ENCODE data around the gene IRX3.
"Not testable (repeated sequence)": the region's sequence is repeated elsewhere in the genome, so short reads cannot be mapped to it uniquely, and the experiment has no call there.

Gene IRX3

GRCh38 chr16:54269461-54269860, 17.1 kb downstream of the IRX3 start:
- Histone ChIP-seq H3K36me3 (ENCODE audit: control insufficient read depth, insufficient read depth, low read length) (no peaks in the 10 kb centered on the region), H3K4me3 (ENCODE audit: low read depth, low read length) (no peak overlapping the region), H3K27ac (ENCODE audit: low read depth, low read length) (no peak overlapping the region), H3K9me3 (ENCODE audit: control insufficient read depth, insufficient read depth, low read length) (no peaks in the 10 kb centered on the region), H3K9ac (ENCODE audit: low read depth, low read length) (no peak overlapping the region), H3K27me3 (ENCODE audit: control insufficient read depth, insufficient read depth, low read length) (no peaks in the 10 kb centered on the region), H3K4me1 (ENCODE audit: control insufficient read depth, insufficient read depth, low read length) (no peaks in the 10 kb centered on the region)

GRCh38 chr16:54268766-54269165, 17.8 kb downstream of the IRX3 start:
- Histone ChIP-seq H3K9ac (ENCODE audit: low read depth, low read length) (no peak overlapping the region), H3K4me3 (ENCODE audit: low read depth, low read length) (no peak overlapping the region), H3K9me3 (ENCODE audit: control insufficient read depth, insufficient read depth, low read length) (no peaks in the 10 kb centered on the region), H3K27ac (ENCODE audit: low read depth, low read length) (no peak overlapping the region), H3K36me3 (ENCODE audit: control insufficient read depth, insufficient read depth, low read length) (no peaks in the 10 kb centered on the region), H3K27me3 (ENCODE audit: control insufficient read depth, insufficient read depth, low read length) (no peaks in the 10 kb centered on the region), H3K4me1 (ENCODE audit: control insufficient read depth, insufficient read depth, low read length) (no peaks in the 10 kb centered on the region)

GRCh38 chr16:54268340-54268739, 18.2 kb downstream of the IRX3 start:
- Histone ChIP-seq H3K4me1 (ENCODE audit: control insufficient read depth, insufficient read depth, low read length) (no peaks in the 10 kb centered on the region), H3K27me3 (ENCODE audit: control insufficient read depth, insufficient read depth, low read length) (no peaks in the 10 kb centered on the region), H3K36me3 (ENCODE audit: control insufficient read depth, insufficient read depth, low read length) (no peaks in the 10 kb centered on the region), H3K9me3 (ENCODE audit: control insufficient read depth, insufficient read depth, low read length) (no peaks in the 10 kb centered on the region), H3K9ac (ENCODE audit: low read depth, low read length) (no peak overlapping the region), H3K4me3 (ENCODE audit: low read depth, low read length) (no peak overlapping the region), H3K27ac (ENCODE audit: low read depth, low read length) (no peak overlapping the region)

- no peaks in the 10 kb centered on the region for H3K9me3 ChIP-seq (ENCODE audit: control insufficient read depth, insufficient read depth, low read length)
- no peaks in the 10 kb centered on the region for H3K36me3 ChIP-seq (ENCODE audit: control insufficient read depth, insufficient read depth, low read length)
- H3K4me1 ChIP-seq (ENCODE audit: control insufficient read depth, insufficient read depth, low read length): no peaks in the 10 kb centered on the region
- no peak overlapping the region for H3K27ac ChIP-seq (ENCODE audit: low read depth, low read length)
- H3K27me3 ChIP-seq (ENCODE audit: control insufficient read depth, insufficient read depth, low read length): no peaks in the 10 kb centered on the region
- H3K4me3 ChIP-seq (ENCODE audit: low read depth, low read length): no peak overlapping the region
- H3K9ac ChIP-seq (ENCODE audit: low read depth, low read length): no peak overlapping the region
Measured at GRCh38 chr16:54266363-54266955, 20.1 kb downstream of the IRX3 start.

- H3K9me3 ChIP-seq (ENCODE audit: control insufficient read depth, insufficient read depth, low read length): no peaks in the 10 kb centered on the region
- no peak overlapping the region for H3K27ac ChIP-seq (ENCODE audit: low read depth, low read length)
- no peaks in the 10 kb centered on the region for H3K4me1 ChIP-seq (ENCODE audit: control insufficient read depth, insufficient read depth, low read length)
- H3K9ac ChIP-seq (ENCODE audit: low read depth, low read length): no peak overlapping the region
- no peaks in the 10 kb centered on the region for H3K36me3 ChIP-seq (ENCODE audit: control insufficient read depth, insufficient read depth, low read length)
- no peak overlapping the region for H3K4me3 ChIP-seq (ENCODE audit: low read depth, low read length)
- H3K27me3 ChIP-seq (ENCODE audit: control insufficient read depth, insufficient read depth, low read length): no peaks in the 10 kb centered on the region
Measured at GRCh38 chr16:54265575-54266107, 20.9 kb downstream of the IRX3 start.

GRCh38 chr16:54253118-54253517, 33.5 kb downstream of the IRX3 start:
- Histone ChIP-seq H3K9ac (ENCODE audit: low read depth, low read length) (no peak overlapping the region), H3K4me3 (ENCODE audit: low read depth, low read length) (no peak overlapping the region), H3K36me3 (ENCODE audit: control insufficient read depth, insufficient read depth, low read length) (no peaks in the 10 kb centered on the region), H3K27ac (ENCODE audit: low read depth, low read length) (no peak overlapping the region), H3K9me3 (ENCODE audit: control insufficient read depth, insufficient read depth, low read length) (no peaks in the 10 kb centered on the region), H3K27me3 (ENCODE audit: control insufficient read depth, insufficient read depth, low read length) (no peaks in the 10 kb centered on the region), H3K4me1 (ENCODE audit: control insufficient read depth, insufficient read depth, low read length) (no peaks in the 10 kb centered on the region)

GRCh38 chr16:54248863-54249710, 37.5 kb downstream of the IRX3 start:
- H3K27me3 ChIP-seq (ENCODE audit: control insufficient read depth, insufficient read depth, low read length): no peaks in the 10 kb centered on the region; the same call in 1 of the 2 replicates
- no peak overlapping the region for H3K9ac ChIP-seq (ENCODE audit: low read depth, low read length)
- no peaks in the 10 kb centered on the region; the same call in 1 of the 2 replicates for H3K9me3 ChIP-seq (ENCODE audit: control insufficient read depth, insufficient read depth, low read length)

GRCh38 chr16:54247705-54248104, 38.9 kb downstream of the IRX3 start:
- H3K9me3 ChIP-seq (ENCODE audit: control insufficient read depth, insufficient read depth, low read length); H3K9ac ChIP-seq (ENCODE audit: low read depth, low read length); H3K4me3 ChIP-seq (ENCODE audit: low read depth, low read length); H3K27ac ChIP-seq (ENCODE audit: low read depth, low read length); H3K4me1 ChIP-seq (ENCODE audit: control insufficient read depth, insufficient read depth, low read length); H3K36me3 ChIP-seq (ENCODE audit: control insufficient read depth, insufficient read depth, low read length); H3K27me3 ChIP-seq (ENCODE audit: control insufficient read depth, insufficient read depth, low read length): not testable (repeated sequence)

More at GRCh38 chr16:54248863-54249710, 37.5 kb downstream of the IRX3 start:
- no peaks in the 10 kb centered on the region for H3K4me1 ChIP-seq (ENCODE audit: control insufficient read depth, insufficient read depth, low read length)
- no peak overlapping the region for H3K4me3 ChIP-seq (ENCODE audit: low read depth, low read length)
- H3K36me3 ChIP-seq (ENCODE audit: control insufficient read depth, insufficient read depth, low read length): no peaks in the 10 kb centered on the region
- H3K27ac ChIP-seq (ENCODE audit: low read depth, low read length): no peak overlapping the region

GRCh38 chr16:54246454-54246821, 40.1 kb downstream of the IRX3 start:
- H3K27ac ChIP-seq (ENCODE audit: low read depth, low read length): no peak overlapping the region
- H3K4me3 ChIP-seq (ENCODE audit: low read depth, low read length): no peak overlapping the region
- H3K9ac ChIP-seq (ENCODE audit: low read depth, low read length): no peak overlapping the region
- no peaks in the 10 kb centered on the region; the same call in 1 of the 2 replicates for H3K27me3 ChIP-seq (ENCODE audit: control insufficient read depth, insufficient read depth, low read length)
- H3K36me3 ChIP-seq (ENCODE audit: control insufficient read depth, insufficient read depth, low read length): no peaks in the 10 kb centered on the region
- H3K4me1 ChIP-seq (ENCODE audit: control insufficient read depth, insufficient read depth, low read length): no peaks in the 10 kb centered on the region
- H3K9me3 ChIP-seq (ENCODE audit: control insufficient read depth, insufficient read depth, low read length): no peaks in the 10 kb centered on the region; the same call in 1 of the 2 replicates

- H3K9me3 ChIP-seq (ENCODE audit: control insufficient read depth, insufficient read depth, low read length): no peaks in the 10 kb centered on the region; the same call in 1 of the 2 replicates
- no peaks in the 10 kb centered on the region for H3K4me1 ChIP-seq (ENCODE audit: control insufficient read depth, insufficient read depth, low read length)
- no peaks in the 10 kb centered on the region; the same call in 1 of the 2 replicates for H3K27me3 ChIP-seq (ENCODE audit: control insufficient read depth, insufficient read depth, low read length)
- H3K36me3 ChIP-seq (ENCODE audit: control insufficient read depth, insufficient read depth, low read length): no peaks in the 10 kb centered on the region
- no peak overlapping the region for H3K27ac ChIP-seq (ENCODE audit: low read depth, low read length)
- H3K4me3 ChIP-seq (ENCODE audit: low read depth, low read length): no peak overlapping the region
- no peak overlapping the region for H3K9ac ChIP-seq (ENCODE audit: low read depth, low read length)
Measured at GRCh38 chr16:54245788-54246453, 40.7 kb downstream of the IRX3 start.
